Cardiac fibroblast (primary cell): ENCODE data around the gene MYLK2.
A peak's percentile ranks its signal among the peaks of the same experiment; 100 is the strongest.

Experiments used
- DNase-seq, 2 donors: peaks; one replicate each; pipeline versions ENCODE4 v3.0.0 to v3.0.0-alpha.2; 2010; ENCODE audit warnings: low read depth in 2 of 2
- H3K4me3 ChIP-seq, 2 donors: replicated peaks in 1 of 2; 1 replicate in 1 of 2; 2 replicates in 1 of 2; pipeline ENCODE4 v1.5.1; 2011; ENCODE audit warnings: low read depth in 2 of 2, low read length in 2 of 2, mild to moderate bottlenecking in 2 of 2, moderate library complexity in 1 of 2
- TF ChIP-seq, protein P1 (sequence below): IDR thresholded peaks from one replicate; pipeline ENCODE4 v1.5.1; 2011; ENCODE audit warnings: low read depth, mild to moderate bottlenecking, low read length, inconsistent platforms

The MYLK2 gene

DNA sequence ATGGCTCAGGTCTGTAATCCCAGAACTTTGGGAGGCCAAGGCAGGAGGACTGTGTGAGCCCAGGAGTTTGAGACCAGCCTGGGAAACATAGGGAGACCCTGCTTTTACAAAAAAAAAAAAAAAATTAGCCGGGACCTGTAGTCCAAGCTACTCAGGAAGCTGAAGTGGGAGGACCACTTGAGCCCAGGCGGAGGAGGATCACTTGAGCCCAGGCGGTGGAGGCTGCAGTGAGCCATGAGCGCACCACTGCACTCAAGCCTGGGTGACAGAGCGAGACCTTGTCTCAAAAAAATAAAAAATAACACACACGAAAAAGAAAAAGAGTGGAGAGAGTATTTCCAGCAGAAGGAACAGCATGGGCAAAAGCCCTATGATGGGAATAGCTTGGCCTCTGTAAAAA lies 53.2 kb downstream of the MYLK2 start:
- DNase-seq: no peak
- TF ChIP-seq, protein P1, sequence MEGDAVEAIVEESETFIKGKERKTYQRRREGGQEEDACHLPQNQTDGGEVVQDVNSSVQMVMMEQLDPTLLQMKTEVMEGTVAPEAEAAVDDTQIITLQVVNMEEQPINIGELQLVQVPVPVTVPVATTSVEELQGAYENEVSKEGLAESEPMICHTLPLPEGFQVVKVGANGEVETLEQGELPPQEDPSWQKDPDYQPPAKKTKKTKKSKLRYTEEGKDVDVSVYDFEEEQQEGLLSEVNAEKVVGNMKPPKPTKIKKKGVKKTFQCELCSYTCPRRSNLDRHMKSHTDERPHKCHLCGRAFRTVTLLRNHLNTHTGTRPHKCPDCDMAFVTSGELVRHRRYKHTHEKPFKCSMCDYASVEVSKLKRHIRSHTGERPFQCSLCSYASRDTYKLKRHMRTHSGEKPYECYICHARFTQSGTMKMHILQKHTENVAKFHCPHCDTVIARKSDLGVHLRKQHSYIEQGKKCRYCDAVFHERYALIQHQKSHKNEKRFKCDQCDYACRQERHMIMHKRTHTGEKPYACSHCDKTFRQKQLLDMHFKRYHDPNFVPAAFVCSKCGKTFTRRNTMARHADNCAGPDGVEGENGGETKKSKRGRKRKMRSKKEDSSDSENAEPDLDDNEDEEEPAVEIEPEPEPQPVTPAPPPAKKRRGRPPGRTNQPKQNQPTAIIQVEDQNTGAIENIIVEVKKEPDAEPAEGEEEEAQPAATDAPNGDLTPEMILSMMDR: no peak
- no peak overlapping the region for H3K4me3 ChIP-seq

DNA sequence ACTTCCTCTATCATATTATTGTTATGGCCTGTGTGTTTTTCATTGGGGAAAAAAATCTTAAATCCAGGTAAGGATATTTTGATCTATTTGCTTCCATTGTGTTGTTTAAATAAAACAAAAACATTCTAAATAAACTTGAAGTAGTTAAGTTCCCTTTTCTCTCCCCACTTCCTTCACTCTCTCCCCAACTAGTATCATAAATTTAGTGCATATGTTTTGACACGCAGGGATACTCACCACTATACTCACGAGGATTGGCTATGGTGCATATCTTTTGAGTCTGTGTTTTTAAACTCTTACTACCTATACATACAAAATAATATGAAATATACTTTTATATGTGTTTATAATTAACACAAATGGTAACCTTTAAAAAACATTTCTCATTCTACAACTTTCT lies 56.5 kb downstream of the MYLK2 start:
- TF ChIP-seq, protein P1: no peak
- no peak for DNase-seq
- no peak overlapping the region for H3K4me3 ChIP-seq

DNA sequence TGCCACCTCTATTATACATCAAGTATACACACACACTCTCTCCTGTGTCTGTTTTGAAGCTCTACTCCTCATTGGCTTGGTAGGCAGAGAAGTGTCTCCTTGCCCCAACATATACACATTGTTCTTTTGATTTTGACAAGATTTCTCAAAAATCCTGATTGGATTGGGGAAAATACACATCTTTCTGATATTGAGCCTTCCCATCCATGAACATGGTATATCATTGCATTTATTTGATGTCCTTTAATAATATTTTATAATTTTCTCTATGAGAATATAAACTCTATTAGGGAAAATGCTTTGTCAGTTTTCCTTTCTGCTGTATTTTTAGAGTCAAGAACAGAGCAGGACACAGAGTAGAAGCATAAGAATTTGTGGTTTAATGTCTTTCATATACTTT lies 58.5 kb downstream of the MYLK2 start:
- no peak overlapping the region for H3K4me3 ChIP-seq

DNA sequence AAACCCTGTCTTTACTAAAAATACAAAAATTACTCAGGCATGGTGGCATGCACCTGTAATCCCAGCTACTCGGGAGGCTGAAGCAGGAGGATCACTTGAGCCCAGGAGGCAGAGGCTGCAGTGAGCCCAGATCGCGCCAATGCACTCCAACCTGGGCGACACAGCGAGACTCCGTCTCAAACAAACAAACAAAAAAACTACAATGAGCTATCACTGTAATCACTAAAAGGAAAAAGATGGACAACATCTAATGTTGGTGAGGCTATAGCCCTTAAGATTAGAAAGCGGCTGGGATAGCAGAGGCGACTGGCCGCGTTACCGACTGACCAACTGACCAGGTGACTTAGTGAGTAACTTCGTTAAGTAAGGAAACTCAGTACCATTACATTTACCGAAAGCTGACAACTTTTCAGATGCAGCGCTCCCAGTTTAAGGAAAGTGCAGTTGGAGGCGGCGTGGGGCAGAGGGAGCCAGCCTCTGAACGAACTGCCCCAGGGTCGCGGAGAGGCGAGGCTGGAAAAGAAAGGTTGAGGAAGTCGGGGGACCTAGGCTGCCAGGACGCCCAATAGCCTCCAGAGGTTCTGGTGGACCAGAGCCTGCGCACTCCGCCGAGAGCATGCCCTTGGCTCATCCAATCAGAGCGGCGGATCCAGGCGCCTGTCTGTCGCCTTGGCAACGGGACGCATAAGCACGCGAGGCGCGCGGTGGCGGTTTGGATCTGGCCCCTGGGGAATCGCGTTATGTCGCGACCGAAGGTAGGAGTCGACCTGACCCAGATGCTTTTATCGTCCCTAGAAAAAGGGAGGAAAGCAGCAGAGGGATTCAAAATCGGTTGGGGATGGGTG lies 60.2 kb downstream of the MYLK2 start:
- DNase-seq: peak; percentile 96 to 97
- H3K4me3 ChIP-seq: peak overlapping the region; percentile 58 to 69
- TF ChIP-seq, protein P1: no peak

More for the DNA sequence above, 58.5 kb downstream of the MYLK2 start:
- DNase-seq: no peak
- TF ChIP-seq, protein P1: no peak

DNA sequence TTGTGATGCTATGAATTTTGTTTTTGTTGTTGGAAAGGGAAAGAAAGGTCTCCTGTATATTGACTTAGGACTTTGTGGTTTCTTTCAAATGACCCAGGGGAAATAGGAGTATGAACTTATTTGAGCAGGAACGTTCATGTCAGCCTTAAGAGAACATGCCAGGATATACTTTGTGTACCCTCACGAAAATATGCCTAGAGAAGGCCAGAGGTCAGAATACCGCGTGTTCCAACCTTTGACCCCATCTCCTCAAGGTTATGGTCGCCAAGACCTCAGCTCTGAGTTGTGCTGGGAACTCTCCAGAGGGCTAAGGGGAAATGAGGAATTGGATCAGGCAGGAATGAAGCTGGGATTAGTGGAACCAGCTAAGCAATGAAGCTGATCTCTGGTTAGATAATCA lies 62.8 kb downstream of the MYLK2 start:
- no peak for DNase-seq
- TF ChIP-seq, protein P1: no peak
- H3K4me3 ChIP-seq: no peak overlapping the region

DNA sequence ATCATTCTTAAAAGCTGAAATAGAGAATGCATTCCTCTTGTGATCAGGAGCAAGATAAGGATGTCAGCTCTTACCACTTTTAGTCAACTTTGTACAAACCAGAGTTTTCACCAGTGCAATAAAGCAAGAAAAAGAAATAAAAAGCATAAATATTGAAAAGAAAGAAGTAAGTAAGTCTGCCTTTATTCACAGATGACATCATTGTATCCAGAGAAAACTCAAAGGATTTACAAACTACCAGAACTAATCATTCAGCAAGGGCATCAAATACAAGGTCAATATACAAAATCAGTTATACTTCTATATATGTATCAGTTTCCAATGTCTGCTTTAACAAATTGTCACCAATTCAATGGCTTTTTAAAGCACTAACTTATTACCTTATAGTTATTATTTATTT lies 64.7 kb downstream of the MYLK2 start:
- H3K4me3 ChIP-seq: no peak overlapping the region
- TF ChIP-seq, protein P1: no peak
- DNase-seq: no peak
